Activated naive CD4-positive, alpha-beta T cell treated with anti-CD3 and anti-CD28 coated beads for 36 hours (primary cell): ENCODE data around the gene DNM2. TPM values are rescaled to one million over a fixed set of nuclear protein-coding genes. Genes with fewer than 3 reads are reported as not detected.

Experiments used
- CTCF ChIA-PET: fragments of 350-600 bp; sonication (Branson Sonifier 250); formaldehyde crosslinking; loops from one replicate; lab custom pipeline; 2021; ENCODE audit warnings: antibody characterized with exemption; lab: Charles Lee
- DNase-seq: peaks from one replicate; pipeline ENCODE4 v3.0.0-alpha.2; 2020
- H3K27ac Mint-ChIP-seq: one replicate; pipeline ENCODE4 v1.8.0; 2021; ENCODE audit warnings: mild to moderate bottlenecking, mixed read lengths
- H3K27me3 Mint-ChIP-seq: one replicate; pipeline ENCODE4 v1.8.0; 2021; ENCODE audit warnings: low read depth, mixed read lengths
- H3K36me3 Mint-ChIP-seq: one replicate; pipeline ENCODE4 v1.8.0; 2021; ENCODE audit warnings: low read depth, mixed read lengths
- H3K4me1 Mint-ChIP-seq: one replicate; pipeline ENCODE4 v1.8.0; 2021; ENCODE audit warnings: low read depth, mixed read lengths
- H3K4me3 Mint-ChIP-seq: one replicate; pipeline ENCODE4 v1.8.0; 2021; ENCODE audit warnings: mild to moderate bottlenecking, moderate library complexity, mixed read lengths
- H3K9me3 Mint-ChIP-seq: one replicate; pipeline ENCODE4 v1.8.0; 2021; ENCODE audit warnings: mixed read lengths
- intact Hi-C: fragments of 100-400 bp; cut with micrococcal nuclease; formaldehyde crosslinking; loops from one replicate; pipeline ENCODE4 v1.15.1; 2023
- total RNA-seq, 2 experiments: library from RNA; stranded (reverse); gene quantifications; one replicate each; pipeline ENCODE4 v1.2.3, GENCODE V29; 2021

Gene DNM2
- total RNA-seq, 2 experiments from 2014 or later: 144 to 148 TPM

DNA sequence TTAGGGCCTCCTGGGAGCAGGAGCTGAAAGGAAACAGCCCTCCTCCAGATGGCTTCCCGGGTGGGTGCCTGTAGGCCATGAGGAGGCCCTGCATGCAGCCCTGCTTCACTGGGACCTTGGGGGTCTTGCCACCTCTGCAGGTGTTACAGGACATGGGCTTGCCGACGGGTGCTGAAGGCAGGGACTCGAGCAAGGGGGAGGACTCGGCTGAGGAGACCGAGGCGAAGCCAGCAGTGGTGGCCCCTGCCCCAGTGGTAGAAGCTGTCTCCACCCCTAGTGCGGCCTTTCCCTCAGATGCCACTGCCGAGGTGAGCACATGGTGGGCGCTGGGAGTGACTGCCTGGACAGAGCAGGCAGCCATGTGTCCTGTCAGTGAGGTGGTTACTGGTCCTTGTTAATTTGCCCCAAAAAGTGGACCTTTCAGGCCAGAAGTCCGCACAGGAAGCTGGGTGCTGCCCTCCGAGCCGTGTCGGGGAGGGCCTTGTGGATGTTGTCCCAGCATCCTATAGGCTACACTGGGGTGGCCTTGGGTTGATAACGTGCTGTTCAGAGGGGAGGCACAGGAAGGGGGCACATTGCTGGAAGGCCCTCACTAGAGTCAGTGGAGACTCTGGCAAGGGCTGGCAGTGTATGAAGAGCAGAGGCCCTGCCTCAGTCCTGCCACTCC lies 35.3 kb upstream of the DNM2 start:
- no peak overlapping the region for H3K4me3 Mint-ChIP-seq
- H3K4me1 Mint-ChIP-seq: no peaks in the 10 kb centered on the region
- intact Hi-C loops: no loop called here
- CTCF ChIA-PET: interaction anchor here (1.0 to 1.1 kb wide), 2 partner anchors 18 to 102 kb away, joined by 3 to 4 read pairs; no protein-coding TSS in a partner anchor
- H3K27me3 Mint-ChIP-seq: no peaks in the 10 kb centered on the region
- no peaks in the 10 kb centered on the region for H3K9me3 Mint-ChIP-seq
- peaks cover 49% of the 10 kb centered on the region for H3K36me3 Mint-ChIP-seq
- no peak overlapping the region for H3K27ac Mint-ChIP-seq
- DNase-seq: no peak

DNA sequence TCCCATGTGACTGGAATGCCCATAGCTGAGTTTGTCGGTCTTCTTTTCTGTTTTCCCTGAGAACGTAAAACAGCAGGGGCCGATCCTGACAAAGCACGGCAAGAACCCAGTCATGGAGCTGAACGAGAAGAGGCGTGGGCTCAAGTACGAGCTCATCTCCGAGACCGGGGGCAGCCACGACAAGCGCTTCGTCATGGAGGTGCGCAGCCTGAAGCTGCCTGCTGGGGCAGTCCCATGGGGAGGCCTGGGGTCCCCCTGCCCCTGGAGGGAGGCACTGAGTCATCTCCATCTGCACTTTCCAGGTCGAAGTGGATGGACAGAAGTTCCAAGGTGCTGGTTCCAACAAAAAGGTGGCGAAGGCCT lies 34.8 kb upstream of the DNM2 start:
- Mint-ChIP-seq H3K4me1 (no peaks in the 10 kb centered on the region), H3K9me3 (no peaks in the 10 kb centered on the region), H3K36me3 (peaks cover 45% of the 10 kb centered on the region), H3K4me3 (no peak overlapping the region), H3K27ac (no peak overlapping the region), H3K27me3 (no peaks in the 10 kb centered on the region)
- CTCF ChIA-PET: interaction anchor here (1.0 to 1.1 kb wide), 2 partner anchors 17 to 102 kb away, joined by 3 to 4 read pairs; no protein-coding TSS in a partner anchor
- DNase-seq: no peak
- intact Hi-C loops: no loop called here

DNA sequence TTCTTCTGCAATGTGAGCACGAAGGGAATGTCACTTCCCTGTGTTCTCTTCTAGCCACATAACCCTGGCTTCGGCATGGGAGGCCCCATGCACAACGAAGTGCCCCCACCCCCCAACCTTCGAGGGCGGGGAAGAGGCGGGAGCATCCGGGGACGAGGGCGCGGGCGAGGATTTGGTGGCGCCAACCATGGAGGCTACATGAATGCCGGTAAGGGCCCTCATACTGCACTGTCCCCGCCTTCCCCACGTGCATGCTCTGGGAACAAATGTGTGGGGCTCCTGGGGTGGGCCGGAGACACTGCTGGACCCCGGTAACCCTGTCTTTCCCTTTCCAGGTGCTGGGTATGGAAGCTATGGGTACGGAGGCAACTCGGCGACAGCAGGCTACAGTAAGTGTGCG lies 34.3 kb upstream of the DNM2 start:
- no peak overlapping the region for H3K4me3 Mint-ChIP-seq
- H3K9me3 Mint-ChIP-seq: no peaks in the 10 kb centered on the region
- no peaks in the 10 kb centered on the region for H3K27me3 Mint-ChIP-seq
- CTCF ChIA-PET: interaction anchor here (1.0 to 1.1 kb wide), 2 partner anchors 16 to 103 kb away, joined by 3 to 4 read pairs; no protein-coding TSS in a partner anchor
- intact Hi-C loops: no loop called here
- DNase-seq: no peak
- H3K4me1 Mint-ChIP-seq: no peaks in the 10 kb centered on the region
- peaks cover 41% of the 10 kb centered on the region for H3K36me3 Mint-ChIP-seq
- H3K27ac Mint-ChIP-seq: no peak overlapping the region

DNA sequence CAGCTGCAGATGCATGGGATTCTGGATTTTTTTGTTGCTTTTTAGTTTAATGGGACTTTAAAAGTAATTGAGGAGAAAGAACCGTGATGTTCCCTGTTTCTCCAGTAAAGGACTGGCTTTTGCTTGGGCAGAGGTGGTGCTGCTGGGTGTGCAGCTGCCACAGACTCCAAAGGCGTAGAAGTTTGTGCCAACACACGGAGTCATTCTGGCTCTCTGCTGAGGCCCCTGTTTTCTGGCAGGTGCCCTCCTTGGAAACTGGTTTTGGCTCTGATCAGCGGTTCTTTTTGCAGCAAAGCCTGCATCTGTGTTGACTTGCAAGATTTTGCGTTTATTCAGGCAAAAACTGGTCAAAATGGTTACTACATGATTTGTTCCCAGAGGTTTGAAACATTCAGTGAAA lies 32.7 kb upstream of the DNM2 start:
- Mint-ChIP-seq H3K27ac (no peak overlapping the region), H3K9me3 (no peaks in the 10 kb centered on the region), H3K36me3 (peaks cover 45% of the 10 kb centered on the region), H3K4me3 (no peak overlapping the region), H3K4me1 (no peaks in the 10 kb centered on the region), H3K27me3 (no peaks in the 10 kb centered on the region)
- CTCF ChIA-PET: interaction anchor here (2.1 kb wide), 1 partner anchor 14 kb away, joined by 10 read pairs; no protein-coding TSS in a partner anchor
- DNase-seq: no peak
- intact Hi-C loops: no loop called here

DNA sequence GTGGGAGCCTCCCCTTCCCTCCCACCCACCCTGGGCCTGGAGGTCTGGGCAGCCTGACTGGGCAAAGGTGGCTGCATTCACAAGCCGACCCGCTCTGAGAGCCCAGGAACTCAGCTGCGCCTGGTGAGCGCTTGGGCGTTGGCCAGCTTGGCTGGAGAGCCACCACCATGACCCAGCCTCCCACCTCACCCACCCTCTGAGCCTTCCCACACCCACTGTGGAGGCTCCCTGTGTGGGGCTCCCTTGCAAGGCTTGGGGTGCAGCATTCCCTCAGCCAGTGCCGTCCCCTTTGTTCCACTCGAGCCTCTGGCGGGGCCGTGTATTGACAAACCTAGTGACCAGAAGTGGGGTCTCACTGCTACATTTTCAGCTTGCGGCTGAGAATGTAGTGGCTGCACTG lies 31.7 kb upstream of the DNM2 start:
- Mint-ChIP-seq H3K9me3 (no peaks in the 10 kb centered on the region), H3K4me1 (no peaks in the 10 kb centered on the region), H3K27ac (no peak overlapping the region), H3K36me3 (peaks cover 45% of the 10 kb centered on the region), H3K27me3 (no peaks in the 10 kb centered on the region), H3K4me3 (no peak overlapping the region)
- no peak for DNase-seq
- intact Hi-C loops: no loop called here
- CTCF ChIA-PET: interaction anchor here (1.4 to 2.1 kb wide), 2 partner anchors 9 to 13 kb away, joined by 3 to 10 read pairs; no protein-coding TSS in a partner anchor

DNA sequence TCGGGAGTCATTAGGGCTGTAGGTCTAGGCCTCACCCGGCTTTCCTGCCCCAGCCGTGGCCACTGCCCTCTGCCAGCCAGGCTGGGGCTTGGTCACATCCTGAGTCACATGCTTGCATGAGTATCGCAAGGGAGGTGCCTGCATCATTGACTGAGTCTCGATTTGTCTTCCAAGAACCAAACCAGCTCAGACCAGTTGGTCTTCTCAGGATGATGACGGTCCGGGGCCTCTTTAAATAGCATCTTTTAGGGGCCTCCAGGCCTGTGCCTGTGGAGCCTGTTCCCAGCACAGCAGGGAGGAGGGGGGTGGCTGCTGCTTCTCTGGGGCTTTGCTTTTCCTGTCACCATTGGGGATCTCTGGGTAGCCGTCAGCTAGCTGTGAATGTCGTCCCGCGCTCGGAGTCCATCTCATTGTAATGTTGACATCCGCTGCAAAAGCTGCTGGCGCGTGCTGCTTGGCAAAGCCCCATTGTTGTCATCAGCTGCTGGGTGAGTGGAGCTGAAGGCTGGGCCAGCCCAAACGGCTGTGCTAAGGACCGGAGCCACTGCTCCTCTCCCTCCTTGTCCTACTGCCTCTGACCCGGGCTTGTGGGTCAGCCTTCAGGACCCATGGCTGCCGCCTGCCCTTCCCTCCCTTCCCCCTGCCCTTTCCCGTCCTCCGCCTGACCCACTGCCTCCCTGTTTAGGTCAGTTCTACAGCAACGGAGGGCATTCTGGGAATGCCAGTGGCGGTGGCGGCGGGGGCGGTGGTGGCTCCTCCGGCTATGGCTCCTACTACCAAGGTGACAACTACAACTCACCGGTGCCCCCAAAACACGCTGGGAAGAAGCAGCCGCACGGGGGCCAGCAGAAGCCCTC lies 31.0 kb upstream of the DNM2 start:
- Mint-ChIP-seq H3K27ac (no peak overlapping the region), H3K36me3 (peaks cover 45% of the 10 kb centered on the region), H3K4me1 (no peaks in the 10 kb centered on the region), H3K27me3 (no peaks in the 10 kb centered on the region), H3K9me3 (no peaks in the 10 kb centered on the region), H3K4me3 (no peak overlapping the region)
- intact Hi-C loops: no loop called here
- DNase-seq: no peak
- CTCF ChIA-PET: interaction anchor here (1.4 to 2.1 kb wide), 2 partner anchors 10 to 13 kb away, joined by 3 to 10 read pairs; no protein-coding TSS in a partner anchor

DNA sequence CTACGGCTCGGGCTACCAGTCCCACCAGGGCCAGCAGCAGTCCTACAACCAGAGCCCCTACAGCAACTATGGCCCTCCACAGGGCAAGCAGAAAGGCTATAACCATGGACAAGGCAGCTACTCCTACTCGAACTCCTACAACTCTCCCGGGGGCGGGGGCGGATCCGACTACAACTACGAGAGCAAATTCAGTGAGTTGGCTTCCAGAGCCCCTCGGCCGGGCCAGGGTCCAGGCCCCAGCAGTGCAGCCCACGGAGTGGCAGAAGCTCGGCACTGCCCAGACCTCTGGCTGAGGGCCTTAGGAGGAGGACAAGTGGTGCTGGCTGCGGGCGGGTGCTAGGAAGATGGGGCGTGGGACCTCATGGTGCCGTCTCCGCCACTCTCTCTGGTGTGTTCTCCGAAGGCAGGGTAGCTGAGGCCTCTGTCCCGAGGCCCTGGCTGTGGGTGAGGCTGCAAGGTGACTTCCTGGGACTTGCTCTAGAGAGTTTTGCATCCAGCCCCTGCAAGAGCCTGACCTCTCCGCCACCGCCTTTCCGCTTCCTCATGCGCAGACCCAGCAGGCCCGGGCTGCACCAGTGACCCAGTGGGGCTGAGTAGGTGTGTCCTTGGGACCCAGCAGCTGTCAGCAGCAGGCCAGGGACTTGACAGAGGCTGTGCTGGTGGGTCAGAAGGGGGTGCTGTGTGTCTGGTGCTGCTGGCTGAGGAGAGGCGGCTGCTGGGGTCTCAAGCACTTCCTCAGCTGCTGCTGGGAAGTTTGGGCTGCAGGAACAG lies 30.2 kb upstream of the DNM2 start:
- DNase-seq: no peak
- no peaks in the 10 kb centered on the region for H3K27me3 Mint-ChIP-seq
- no peak overlapping the region for H3K27ac Mint-ChIP-seq
- H3K36me3 Mint-ChIP-seq: peaks cover 42% of the 10 kb centered on the region
- no peaks in the 10 kb centered on the region for H3K9me3 Mint-ChIP-seq
- intact Hi-C loops: no loop called here
- H3K4me1 Mint-ChIP-seq: no peaks in the 10 kb centered on the region
- H3K4me3 Mint-ChIP-seq: no peak overlapping the region
- CTCF ChIA-PET: interaction anchor here (2.1 kb wide), 1 partner anchor 12 kb away, joined by 10 read pairs; no protein-coding TSS in a partner anchor

DNA sequence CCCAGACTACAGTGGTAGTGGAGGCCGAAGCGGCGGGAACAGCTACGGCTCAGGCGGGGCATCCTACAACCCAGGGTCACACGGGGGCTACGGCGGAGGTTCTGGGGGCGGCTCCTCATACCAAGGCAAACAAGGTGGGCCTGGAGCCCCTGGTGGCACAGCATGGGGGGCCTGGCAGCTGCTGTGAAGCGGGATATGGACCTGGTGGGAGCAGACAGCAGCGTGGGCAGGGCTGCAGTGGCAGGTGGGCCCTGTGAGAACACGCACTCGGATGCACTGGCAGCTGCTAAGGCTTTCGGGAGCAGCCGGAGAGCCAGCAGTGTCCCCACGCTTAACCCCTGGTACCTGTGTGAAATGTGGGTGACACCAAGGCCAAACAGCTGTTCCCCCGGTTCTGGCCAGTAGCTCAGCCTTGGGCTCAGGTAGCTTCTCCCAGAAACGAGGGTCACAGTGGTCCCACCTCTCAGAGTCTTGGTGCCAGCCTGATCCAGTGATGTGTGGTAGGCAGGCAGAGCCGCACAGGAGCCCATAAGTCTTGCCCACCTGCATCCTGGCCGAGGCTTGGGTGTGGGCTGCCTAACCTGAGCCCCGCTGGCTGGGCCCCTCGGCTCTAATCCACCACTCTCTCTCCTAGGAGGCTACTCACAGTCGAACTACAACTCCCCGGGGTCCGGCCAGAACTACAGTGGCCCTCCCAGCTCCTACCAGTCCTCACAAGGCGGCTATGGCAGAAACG lies 29.2 kb upstream of the DNM2 start:
- intact Hi-C loops: no loop called here
- no peak for DNase-seq
- no peak overlapping the region for H3K27ac Mint-ChIP-seq
- H3K4me1 Mint-ChIP-seq: no peaks in the 10 kb centered on the region
- H3K36me3 Mint-ChIP-seq: peaks cover 38% of the 10 kb centered on the region
- no peak overlapping the region for H3K4me3 Mint-ChIP-seq
- no peaks in the 10 kb centered on the region for H3K9me3 Mint-ChIP-seq
- H3K27me3 Mint-ChIP-seq: no peaks in the 10 kb centered on the region
- CTCF ChIA-PET: interaction anchor here (0.6 to 1.3 kb wide), 2 partner anchors 47 to 175 kb away, joined by 3 to 4 read pairs; no protein-coding TSS in a partner anchor

DNA sequence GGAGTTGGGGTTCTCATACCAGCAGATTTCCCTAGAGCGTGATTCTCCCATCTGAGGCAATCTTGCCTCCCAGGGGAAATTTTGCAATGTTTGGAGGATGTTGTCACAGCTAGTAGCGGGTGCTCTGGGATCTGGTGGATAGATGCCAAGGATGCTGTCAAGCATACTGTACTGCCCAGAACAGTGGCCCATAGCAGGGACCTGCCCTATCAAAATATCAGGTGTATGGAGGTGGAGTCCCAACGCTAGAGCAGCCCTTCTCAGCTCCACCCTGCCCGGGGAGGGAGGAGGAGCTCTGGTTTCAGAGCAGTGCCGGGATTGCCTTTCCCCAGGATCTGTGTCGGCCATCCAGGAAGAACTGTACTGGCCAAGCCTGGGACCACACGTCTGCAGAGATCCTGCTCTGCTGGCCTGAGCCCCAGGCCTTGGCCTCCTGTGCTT lies 27.5 kb upstream of the DNM2 start:
- Mint-ChIP-seq H3K27ac (peak overlapping the region; percentile 24), H3K4me3 (no peak overlapping the region), H3K27me3 (no peaks in the 10 kb centered on the region), H3K9me3 (no peaks in the 10 kb centered on the region), H3K4me1 (peaks cover 7% of the 10 kb centered on the region), H3K36me3 (peaks cover 28% of the 10 kb centered on the region)
- DNase-seq: no peak
- intact Hi-C loops: no loop called here
- CTCF ChIA-PET: interaction anchor here (1.2 to 1.3 kb wide), 2 partner anchors 9 to 174 kb away, joined by 4 to 5 read pairs; no protein-coding TSS in a partner anchor

DNA sequence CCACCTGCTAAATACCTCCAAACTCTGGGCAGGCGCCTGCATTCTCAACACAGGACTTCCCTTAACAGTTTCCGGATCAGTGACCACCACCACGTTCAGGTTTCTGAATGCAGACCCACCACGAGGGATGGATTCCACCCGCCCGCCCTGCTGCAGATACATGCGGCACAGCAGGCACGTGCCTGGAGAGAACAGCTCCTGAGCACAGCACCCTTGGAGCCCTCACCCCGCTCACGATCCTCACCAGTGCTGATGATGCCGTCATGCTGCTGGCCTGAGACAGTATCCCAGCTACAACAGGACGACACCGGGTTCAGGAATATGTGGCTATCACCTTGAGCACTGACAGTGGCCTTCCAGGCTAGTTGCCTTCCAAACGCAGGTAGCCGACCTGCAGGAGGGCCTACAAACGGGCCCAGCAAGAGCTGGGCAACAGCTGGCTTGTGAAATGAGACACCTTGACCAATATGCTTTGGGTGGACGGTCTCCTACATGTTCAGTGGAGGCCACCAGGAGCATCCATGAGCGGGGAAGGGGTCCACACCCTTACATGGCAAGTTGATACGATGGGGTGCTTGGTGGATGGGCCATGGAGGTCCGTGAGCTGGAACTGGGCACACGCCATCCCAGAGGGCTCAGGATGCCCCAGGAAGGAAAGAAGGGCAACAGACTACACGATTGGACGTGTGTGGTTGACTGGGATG lies 26.5 kb upstream of the DNM2 start:
- CTCF ChIA-PET: interaction anchor here (1.2 kb wide), 1 partner anchor 111 kb away, joined by 3 read pairs; no protein-coding TSS in a partner anchor
- Mint-ChIP-seq H3K27me3 (peaks cover 2% of the 10 kb centered on the region), H3K4me3 (no peak overlapping the region), H3K36me3 (peaks cover 24% of the 10 kb centered on the region), H3K9me3 (no peaks in the 10 kb centered on the region), H3K27ac (peak overlapping the region; percentile 37), H3K4me1 (peaks cover 15% of the 10 kb centered on the region)
- intact Hi-C loops: no loop called here
- DNase-seq: no peak

DNA sequence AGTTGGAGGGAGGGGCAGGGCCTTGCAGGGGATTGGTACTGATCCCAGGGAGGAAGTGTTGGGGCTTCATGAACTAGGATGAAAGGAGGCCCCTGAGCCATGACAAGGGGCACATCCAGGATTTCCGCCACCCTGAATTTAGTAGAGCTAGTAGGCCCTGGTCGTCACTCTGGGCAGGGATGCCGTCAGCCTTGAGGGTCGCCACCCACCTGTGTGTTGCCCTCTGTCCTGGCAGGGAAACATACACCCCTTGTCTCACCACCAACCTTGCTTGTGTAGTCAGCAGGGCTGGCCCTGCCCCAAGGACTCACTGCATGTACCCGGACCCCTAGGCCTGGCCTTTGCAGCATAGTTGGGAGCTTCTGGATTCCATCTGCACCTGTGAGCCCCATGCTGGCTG lies 26.0 kb upstream of the DNM2 start:
- H3K4me1 Mint-ChIP-seq: peaks cover 17% of the 10 kb centered on the region
- intact Hi-C loops: no loop called here

More for the DNA sequence above, 26.0 kb upstream of the DNM2 start:
- H3K36me3 Mint-ChIP-seq: peaks cover 23% of the 10 kb centered on the region
- H3K4me3 Mint-ChIP-seq: no peak overlapping the region
- CTCF ChIA-PET: interaction anchor here (0.9 to 1.2 kb wide), 3 partner anchors 12 to 111 kb away, joined by 3 read pairs; no protein-coding TSS in a partner anchor
- DNase-seq: no peak
- H3K9me3 Mint-ChIP-seq: no peaks in the 10 kb centered on the region
- H3K27me3 Mint-ChIP-seq: peaks cover 2% of the 10 kb centered on the region
- peak overlapping the region; percentile 37 for H3K27ac Mint-ChIP-seq
